Neuronal stem cell (in vitro differentiated cells): ENCODE results near the gene CACNA2D2.

ENCODE experiments used
- DNase-seq: peaks from one replicate; pipeline ENCODE4 v3.0.0-alpha.2; 2013; ENCODE audit warnings: low spot score
- H2AFZ ChIP-seq: one replicate; pipeline ENCODE4 v1.6.1; 2013; ENCODE audit warnings: mild to moderate bottlenecking, low read length, inconsistent platforms
- H2AK5ac ChIP-seq: 2 replicates; pipeline ENCODE4 v1.6.1; 2013; ENCODE audit warnings: low read depth, mild to moderate bottlenecking, inconsistent platforms, low read length, moderate library complexity, mixed read lengths
- H2BK120ac ChIP-seq: 2 replicates; pipeline ENCODE4 v1.6.1; 2013; ENCODE audit warnings: low read depth, mild to moderate bottlenecking, inconsistent platforms, low read length, moderate library complexity, mixed read lengths
- H2BK12ac ChIP-seq: one replicate; pipeline ENCODE4 v1.6.1; 2013; ENCODE audit warnings: low read length, inconsistent platforms
- H2BK15ac ChIP-seq: 2 replicates; pipeline ENCODE4 v1.6.1; 2013; ENCODE audit warnings: mild to moderate bottlenecking, low read length, inconsistent platforms, mixed read lengths
- H2BK5ac ChIP-seq: one replicate; pipeline ENCODE4 v1.6.1; 2013; ENCODE audit warnings: inconsistent platforms, mild to moderate bottlenecking, low read length, moderate library complexity
- H3K14ac ChIP-seq: one replicate; pipeline ENCODE4 v1.6.1; 2013; ENCODE audit warnings: low read length, inconsistent platforms
- H3K18ac ChIP-seq: 2 replicates; pipeline ENCODE4 v1.6.1; 2013; ENCODE audit warnings: low read length, inconsistent platforms
- H3K23ac ChIP-seq: 2 replicates; pipeline ENCODE4 v1.6.1; 2013; ENCODE audit warnings: low read depth, mild to moderate bottlenecking, mixed read lengths, low read length, inconsistent platforms; ENCODE audit not compliant: poor library complexity
- H3K27ac ChIP-seq: replicated peaks from 3 replicates; pipeline ENCODE4 v1.5.1; 2013; ENCODE audit warnings: low read length, inconsistent platforms
- H3K27me3 ChIP-seq, 3 experiments: 2 replicates each; pipeline ENCODE4 v1.6.1; 2013; ENCODE audit warnings: low read length in 3 of 3, mild to moderate bottlenecking in 2 of 3, inconsistent platforms in 1 of 3, low read depth in 1 of 3, mixed read lengths in 1 of 3, moderate library complexity in 1 of 3; ENCODE audit not compliant: control insufficient read depth in 3 of 3, insufficient read depth in 3 of 3
- H3K36me3 ChIP-seq, 2 donors: replicated peaks in 1 of 2; 2 replicates each; pipeline ENCODE4 v1.6.1; 2013; ENCODE audit warnings: low read length in 2 of 2; ENCODE audit not compliant: control insufficient read depth in 2 of 2, insufficient read depth in 2 of 2
- H3K4ac ChIP-seq: 2 replicates; pipeline ENCODE4 v1.6.1; 2013; ENCODE audit warnings: inconsistent platforms, mild to moderate bottlenecking, low read length, moderate library complexity
- H3K4me1 ChIP-seq, 2 donors: 1 replicate in 1 of 2; 2 replicates in 1 of 2; pipeline ENCODE4 v1.6.1; 2013; ENCODE audit warnings: low read length in 2 of 2, low read depth in 1 of 2; ENCODE audit not compliant: control insufficient read depth in 2 of 2, insufficient read depth in 1 of 2
- H3K4me2 ChIP-seq: one replicate; pipeline ENCODE4 v1.6.1; 2013; ENCODE audit warnings: mild to moderate bottlenecking, low read length, inconsistent platforms; ENCODE audit not compliant: insufficient read depth, poor library complexity, severe bottlenecking
- H3K4me3 ChIP-seq, 2 donors: 2 replicates each; pipeline ENCODE4 v1.5.1; 2013; ENCODE audit warnings: low read length in 2 of 2, mild to moderate bottlenecking in 2 of 2, inconsistent platforms in 1 of 2, moderate library complexity in 1 of 2
- H3K79me1 ChIP-seq: one replicate; pipeline ENCODE4 v1.6.1; 2013; ENCODE audit warnings: low read depth, mild to moderate bottlenecking, inconsistent platforms, low read length, moderate library complexity
- H3K9ac ChIP-seq: one replicate; pipeline ENCODE4 v1.6.1; 2013; ENCODE audit warnings: mild to moderate bottlenecking, low read depth, low read length, inconsistent platforms; ENCODE audit not compliant: poor library complexity
- H3K9me3 ChIP-seq, 2 donors: replicated peaks in 1 of 2; 2 replicates each; pipeline versions ENCODE3 to v1.6.1; 2013; ENCODE audit warnings: low read length in 2 of 2, mild to moderate bottlenecking in 2 of 2, inconsistent platforms in 1 of 2, low read depth in 1 of 2, mixed read lengths in 1 of 2, moderate library complexity in 1 of 2; ENCODE audit not compliant: control insufficient read depth in 2 of 2, insufficient read depth in 1 of 2
- H4K8ac ChIP-seq: one replicate; pipeline ENCODE4 v1.6.1; 2013; ENCODE audit warnings: low read depth, mild to moderate bottlenecking, inconsistent platforms, low read length, moderate library complexity
- H4K91ac ChIP-seq: one replicate; pipeline ENCODE4 v1.6.1; 2013; ENCODE audit warnings: low read length, low read depth, mild to moderate bottlenecking, inconsistent platforms; ENCODE audit not compliant: poor library complexity
- WGBS, 2 donors: extraction: QIAGEN DNeasy Blood & Tissue Kit; methylation state at CpG; one replicate each; pipeline ENCODE4 v1.1.7; 2013; ENCODE audit warnings: missing lambda C conversion rate in 2 of 2, mixed read lengths in 1 of 2; ENCODE audit not compliant: insufficient read length in 2 of 2, insufficient replicate concordance in 1 of 2; ENCODE audit errors: extremely low coverage in 2 of 2; 5-methylcytosine and 5-hydroxymethylcytosine counted together

Gene CACNA2D2

GRCh38 chr3:50532062-50532705 lies 28.8 kb upstream of the CACNA2D2 start:
- Histone ChIP-seq H2BK5ac (no peak overlapping the region), H3K79me1 (no peaks in the 10 kb centered on the region), H3K23ac (no peak overlapping the region), H3K27ac (no peak overlapping the region), H3K9me3 (peaks cover 0 to 1% of the 10 kb centered on the region in 2 donors), H2BK15ac (no peak overlapping the region), H3K27me3 (peaks cover 0 to 91% (median 11%) of the 10 kb centered on the region in 3 experiments), H3K4me1 (peaks cover 11 to 20% of the 10 kb centered on the region in 2 donors), H3K9ac (no peak overlapping the region), H3K18ac (peak overlapping the region; percentile 24), H3K4me3 (no peak overlapping the region), H3K4me2 (no peak overlapping the region), H2BK120ac (no peak overlapping the region), H2BK12ac (no peak overlapping the region), H2AFZ (no peak overlapping the region), H2AK5ac (peak overlapping the region; percentile 76), H3K36me3 (no peaks in the 10 kb centered on the region), H3K14ac (no peak overlapping the region), H4K91ac (no peak overlapping the region), H4K8ac (no peak overlapping the region), H3K4ac (no peak overlapping the region)
- DNase-seq: no peak
- no CpG with 5 or more reads among the region's 9 CpGs for WGBS, 2 donors

GRCh38 chr3:50531201-50531600 lies 27.8 kb upstream of the CACNA2D2 start:
- WGBS, 2 donors: no CpG with 5 or more reads among the region's 4 CpGs
- H3K4ac ChIP-seq: no peak overlapping the region
- H2BK12ac ChIP-seq: no peak overlapping the region
- H3K9me3 ChIP-seq: no peaks in the 10 kb centered on the region
- no peak overlapping the region for H3K14ac ChIP-seq
- H3K4me2 ChIP-seq: no peak overlapping the region
- no peak overlapping the region for H3K9ac ChIP-seq
- H3K18ac ChIP-seq: no peak overlapping the region
- no peaks in the 10 kb centered on the region for H3K36me3 ChIP-seq
- DNase-seq: no peak
- H3K4me3 ChIP-seq: no peak overlapping the region
- H2BK15ac ChIP-seq: no peak overlapping the region
- H3K4me1 ChIP-seq: peaks cover 11 to 18% of the 10 kb centered on the region in 2 donors
- H2AFZ ChIP-seq: no peak overlapping the region
- no peak overlapping the region for H2BK120ac ChIP-seq
- H2BK5ac ChIP-seq: no peak overlapping the region
- H3K79me1 ChIP-seq: no peaks in the 10 kb centered on the region
- peaks cover 0 to 96% (median 11%) of the 10 kb centered on the region in 3 experiments for H3K27me3 ChIP-seq
- no peak overlapping the region for H2AK5ac ChIP-seq
- H4K91ac ChIP-seq: no peak overlapping the region
- no peak overlapping the region for H3K27ac ChIP-seq
- H4K8ac ChIP-seq: no peak overlapping the region
- no peak overlapping the region for H3K23ac ChIP-seq

GRCh38 chr3:50530001-50530970 lies 26.9 kb upstream of the CACNA2D2 start:
- H3K4me3 ChIP-seq: no peak overlapping the region
- H3K9me3 ChIP-seq: no peaks in the 10 kb centered on the region
- no peak overlapping the region for H2BK12ac ChIP-seq
- peak overlapping the region; percentile 0 for H3K18ac ChIP-seq
- H3K4me2 ChIP-seq: peak overlapping the region; percentile 47
- no peaks in the 10 kb centered on the region for H3K36me3 ChIP-seq
- H4K91ac ChIP-seq: no peak overlapping the region
- H3K4me1 ChIP-seq: peaks cover 11 to 20% of the 10 kb centered on the region in 2 donors
- no peak overlapping the region for H3K27ac ChIP-seq
- peak overlapping the region; percentile 66 for H2AFZ ChIP-seq
- WGBS, 2 donors: no CpG with 5 or more reads among the region's 48 CpGs
- no peak overlapping the region for H2AK5ac ChIP-seq
- no peak overlapping the region for H2BK5ac ChIP-seq
- no peak overlapping the region for H2BK120ac ChIP-seq
- no peak overlapping the region for H3K23ac ChIP-seq
- H3K79me1 ChIP-seq: peaks cover 1% of the 10 kb centered on the region
- no peak overlapping the region for H3K4ac ChIP-seq
- H3K9ac ChIP-seq: peak overlapping the region; percentile 45
- H3K27me3 ChIP-seq: peaks cover 0 to 96% (median 10%) of the 10 kb centered on the region in 3 experiments
- no peak overlapping the region for H3K14ac ChIP-seq
- H2BK15ac ChIP-seq: no peak overlapping the region
- H4K8ac ChIP-seq: no peak overlapping the region
- no peak for DNase-seq

GRCh38 chr3:50525987-50526386 lies 22.6 kb upstream of the CACNA2D2 start:
- H3K4me2 ChIP-seq: no peak overlapping the region
- H3K4ac ChIP-seq: no peak overlapping the region
- H3K79me1 ChIP-seq: peaks cover 1% of the 10 kb centered on the region
- no peak overlapping the region for H3K9ac ChIP-seq
- no peak overlapping the region for H4K91ac ChIP-seq
- no peak overlapping the region for H2BK120ac ChIP-seq
- DNase-seq: no peak
- no peak overlapping the region for H2AK5ac ChIP-seq
- no CpG with 5 or more reads among the region's 6 CpGs for WGBS, 2 donors
- H3K36me3 ChIP-seq: no peaks in the 10 kb centered on the region
- peaks cover 0 to 14% of the 10 kb centered on the region in 2 donors for H3K4me1 ChIP-seq
- H3K4me3 ChIP-seq: no peak overlapping the region
- H3K23ac ChIP-seq: peak overlapping the region; percentile 50
- no peak overlapping the region for H3K27ac ChIP-seq
- H3K14ac ChIP-seq: no peak overlapping the region
- no peak overlapping the region for H2BK15ac ChIP-seq
- no peak overlapping the region for H4K8ac ChIP-seq
- no peak overlapping the region for H3K18ac ChIP-seq
- H3K9me3 ChIP-seq: no peaks in the 10 kb centered on the region
- H2BK5ac ChIP-seq: no peak overlapping the region
- no peak overlapping the region for H2AFZ ChIP-seq
- H3K27me3 ChIP-seq: peaks cover 0 to 94% (median 5%) of the 10 kb centered on the region in 3 experiments
- H2BK12ac ChIP-seq: no peak overlapping the region
